Liver (tissue), 9 donors: ENCODE results near the gene PREX1. TPM values are rescaled to one million over a fixed set of nuclear protein-coding genes. Genes with fewer than 3 reads are reported as not detected.

Experiments
- DNase-seq: peaks from one replicate; pipeline ENCODE4 v3.0.0-alpha.2; 2017; ENCODE audit warnings: low spot score
- H3K27ac ChIP-seq, 2 donors: one replicate each; pipeline ENCODE4 v1.7.0; 2013; ENCODE audit warnings: inconsistent platforms in 2 of 2, low read length in 2 of 2, control low read depth in 1 of 2, low read depth in 1 of 2, mild to moderate bottlenecking in 1 of 2
- H3K27me3 ChIP-seq, 4 donors: one replicate each; pipeline versions ENCODE4 v1.6.1 to v1.7.0; 2013; ENCODE audit warnings: low read length in 3 of 4, inconsistent platforms in 1 of 4, mild to moderate bottlenecking in 1 of 4, moderate library complexity in 1 of 4; ENCODE audit not compliant: control insufficient read depth in 4 of 4, insufficient read depth in 4 of 4
- H3K36me3 ChIP-seq, 4 donors: one replicate each; pipeline versions ENCODE4 v1.6.1 to v1.7.0; 2013; ENCODE audit warnings: low read length in 3 of 4, mild to moderate bottlenecking in 3 of 4, low read depth in 1 of 4, moderate library complexity in 1 of 4; ENCODE audit not compliant: control insufficient read depth in 4 of 4, insufficient read depth in 3 of 4
- H3K4me1 ChIP-seq, 4 donors: one replicate each; pipeline versions ENCODE4 v1.6.1 to v1.7.0; 2013; ENCODE audit warnings: low read length in 3 of 4, mild to moderate bottlenecking in 3 of 4, moderate library complexity in 1 of 4; ENCODE audit not compliant: control insufficient read depth in 4 of 4, insufficient read depth in 4 of 4
- H3K4me3 ChIP-seq, 3 donors: one replicate each; pipeline versions ENCODE4 v1.6.1 to v1.7.0; 2013; ENCODE audit warnings: low read length in 3 of 3, control low read depth in 1 of 3, low read depth in 1 of 3, mild to moderate bottlenecking in 1 of 3
- H3K9ac ChIP-seq, 2 donors: one replicate each; pipeline ENCODE4 v1.7.0; 2013; ENCODE audit warnings: low read length in 2 of 2, mild to moderate bottlenecking in 2 of 2, moderate library complexity in 2 of 2, control low read depth in 1 of 2, low read depth in 1 of 2
- H3K9me3 ChIP-seq, 4 donors: one replicate each; pipeline versions ENCODE4 v1.6.1 to v1.7.0; 2013; ENCODE audit warnings: low read length in 3 of 4; ENCODE audit not compliant: control insufficient read depth in 4 of 4
- ATF3 ChIP-seq: IDR thresholded peaks from 2 replicates; pipeline ENCODE4 v1.6.1; 2016; ENCODE audit warnings: antibody characterized with exemption
- CTCF ChIP-seq: fragments of 150-350 bp; IDR thresholded peaks from 2 replicates; pipeline ENCODE4 v1.5.1; 2017; ENCODE audit warnings: improper control_type of control experiment, low read depth, low read length; ENCODE audit not compliant: missing input control
- EGR1 ChIP-seq, 2 donors: IDR thresholded peaks; 2 replicates each; pipeline ENCODE4 v1.6.1; 2016 to 2018; ENCODE audit warnings: antibody characterized with exemption in 2 of 2, low read depth in 2 of 2
- FOXA1 ChIP-seq: IDR thresholded peaks from 2 replicates; pipeline ENCODE4 v1.6.1; 2016; ENCODE audit warnings: antibody characterized with exemption
- FOXA2 ChIP-seq: IDR thresholded peaks from 2 replicates; pipeline ENCODE4 v1.6.1; 2016; ENCODE audit warnings: antibody characterized with exemption
- GABPA ChIP-seq, 2 donors: IDR thresholded peaks in 1 of 2; conservative IDR thresholded peaks in 1 of 2; 2 replicates each; pipeline ENCODE4 v1.6.1; 2016; ENCODE audit warnings: antibody characterized with exemption in 2 of 2, mild to moderate bottlenecking in 1 of 2, moderate library complexity in 1 of 2
- HNF4A ChIP-seq, 2 donors: conservative IDR thresholded peaks; 2 replicates each; pipeline ENCODE4 v1.6.1; 2016; ENCODE audit warnings: antibody characterized with exemption in 2 of 2, mild to moderate bottlenecking in 2 of 2
- HNF4G ChIP-seq: IDR thresholded peaks from 2 replicates; pipeline ENCODE4 v1.6.1; 2016; ENCODE audit warnings: antibody characterized with exemption
- MAX ChIP-seq: IDR thresholded peaks from 2 replicates; pipeline ENCODE4 v1.6.1; 2016; ENCODE audit warnings: antibody characterized with exemption
- RXRA ChIP-seq, 2 donors: IDR thresholded peaks; 2 replicates each; pipeline ENCODE4 v1.6.1; 2017 to 2018; ENCODE audit warnings: antibody characterized with exemption in 2 of 2, mild to moderate bottlenecking in 1 of 2
- TAF1 ChIP-seq: conservative IDR thresholded peaks from 2 replicates; pipeline ENCODE4 v1.6.1; 2016; ENCODE audit warnings: antibody characterized with exemption, mild to moderate bottlenecking
- YY1 ChIP-seq: IDR thresholded peaks from 2 replicates; pipeline ENCODE4 v1.6.1; 2016; ENCODE audit warnings: antibody characterized with exemption, mild to moderate bottlenecking
- WGBS: extraction: QIAGEN DNeasy Blood & Tissue Kit; methylation state at CpG from one replicate; pipeline ENCODE4 v1.1.7; 2013; 5-methylcytosine and 5-hydroxymethylcytosine counted together
- polyA plus RNA-seq, 2 donors: library from polyadenylated mRNA; stranded (reverse) in 1 of 2; unstranded in 1 of 2; fragments of 200-250 nt in 1 of 2; fragments of >200 nt in 1 of 2; fragmentation: Nextera tagmentation in 1 of 2; extraction: Ambion mirVana in 1 of 2; gene quantifications; one replicate each; pipeline versions ENCODE4 v1.2.1 to v1.2.3, GENCODE V29; 2013 to 2015
- total RNA-seq, 2 donors: library from RNA; depleted of rRNA; stranded (reverse); fragments of >200 nt; gene quantifications; one replicate each; pipeline ENCODE4 v1.2.3, GENCODE V29; 2014
- donor health status: healthy.
- donor health status: healthy.
- donor health status: healthy.
- donor health status: healthy.
- donor health status: healthy.

Gene PREX1
- total and polyA plus RNA-seq, 4 donors: 2.2 to 18.0 (median 10.8) TPM

GRCh38 chr20:48711696-48712464 is 115.9 kb downstream of the PREX1 start:
- H3K4me1 ChIP-seq: no peaks in the 10 kb centered on the region
- no peak for TF ChIP-seq CTCF
- WGBS: 85% methylated on average over 10 of the region's 10 CpGs
- DNase-seq: no peak
- H3K27me3 ChIP-seq: no peaks in the 10 kb centered on the region
- H3K4me3 ChIP-seq: no peak overlapping the region
- no peak overlapping the region for H3K27ac ChIP-seq
- H3K36me3 ChIP-seq: no peaks in the 10 kb centered on the region
- no peak overlapping the region for H3K9ac ChIP-seq
- no peaks in the 10 kb centered on the region for H3K9me3 ChIP-seq

- TF ChIP-seq EGR1 (IDR thresholded peaks at IDR 0.05; ENCODE audit: low read depth in 2 of 2) (no peak), FOXA2 (no peak), GABPA (IDR thresholded peaks at IDR 0.05 in 1 of 2, conservative IDR thresholded peaks at IDR 0.05 in 1 of 2) (no peak), HNF4A (conservative IDR thresholded peaks at IDR 0.05) (no peak), ATF3 (no peak), HNF4G (no peak), YY1 (no peak), MAX (no peak)
- H3K4me3 ChIP-seq: no peak overlapping the region
- DNase-seq: no peak
- WGBS: 92% methylated on average over 4 of the region's 4 CpGs
- no peak overlapping the region for H3K27ac ChIP-seq
- no peaks in the 10 kb centered on the region for H3K4me1 ChIP-seq
- H3K9ac ChIP-seq: no peak overlapping the region
- no peaks in the 10 kb centered on the region for H3K27me3 ChIP-seq
- H3K36me3 ChIP-seq: no peaks in the 10 kb centered on the region
- H3K9me3 ChIP-seq: no peaks in the 10 kb centered on the region
Observed at GRCh38 chr20:48711044-48711428, 116.8 kb downstream of the PREX1 start.

GRCh38 chr20:48710341-48711043 is 117.3 kb downstream of the PREX1 start:
- no peak for DNase-seq
- WGBS: 96% methylated on average over 15 of the region's 15 CpGs
- Histone ChIP-seq H3K9ac (no peak overlapping the region), H3K4me1 (no peaks in the 10 kb centered on the region), H3K27ac (no peak overlapping the region), H3K4me3 (no peak overlapping the region), H3K27me3 (no peaks in the 10 kb centered on the region), H3K9me3 (no peaks in the 10 kb centered on the region), H3K36me3 (no peaks in the 10 kb centered on the region)
- TF ChIP-seq EGR1 (IDR thresholded peaks at IDR 0.05; ENCODE audit: low read depth in 2 of 2) (no peak), CTCF (no peak), RXRA (IDR thresholded peaks at IDR 0.05) (no peak), TAF1 (no peak), FOXA2 (no peak), HNF4A (conservative IDR thresholded peaks at IDR 0.05) (no peak), ATF3 (no peak), YY1 (no peak), MAX (no peak), FOXA1 (no peak), HNF4G (no peak), GABPA (IDR thresholded peaks at IDR 0.05 in 1 of 2, conservative IDR thresholded peaks at IDR 0.05 in 1 of 2) (no peak)
